Colonic mucosa (tissue), 4 donors: ENCODE data around the gene HS3ST3B1. TPM values are rescaled to one million over a fixed set of nuclear protein-coding genes. Genes with fewer than 3 reads are reported as not detected.

Source experiments
- DNase-seq: peaks from one replicate; pipeline ENCODE4 v3.0.0-alpha.2; 2020
- H3K27ac ChIP-seq: fragments of 200-600 bp; one replicate; pipeline ENCODE4 v1.8.0; 2021
- H3K27me3 ChIP-seq: fragments of 200-600 bp; one replicate; pipeline ENCODE4 v1.8.0; 2021
- H3K36me3 ChIP-seq: fragments of 200-600 bp; one replicate; pipeline ENCODE4 v1.8.0; 2021
- H3K4me1 ChIP-seq: fragments of 200-600 bp; one replicate; pipeline ENCODE4 v1.8.0; 2021; ENCODE audit warnings: mild to moderate bottlenecking
- H3K4me3 ChIP-seq: fragments of 200-600 bp; one replicate; pipeline ENCODE4 v1.8.0; 2021
- H3K9ac ChIP-seq, 2 donors: one replicate each; pipeline ENCODE4 v1.7.0; 2013; ENCODE audit warnings: control low read depth in 2 of 2, low read depth in 2 of 2, low read length in 2 of 2
- H3K9me3 ChIP-seq: fragments of 200-600 bp; one replicate; pipeline ENCODE4 v1.8.0; 2021
- intact Hi-C: fragments of 100-400 bp; cut with DNase I; formaldehyde crosslinking; loops from one replicate; pipeline ENCODE4 v1.14.1; 2022
- total RNA-seq, 2 donors: library from RNA; stranded (reverse); fragmentation: NEBNext Ultra II Directional in 1 of 2; extraction: Animal tissue kit (Norgen Biotek cat#: 25700) in 1 of 2; gene quantifications; one replicate each; pipeline ENCODE4 v1.2.1, GENCODE V29; 2021
- TF ChIP-seq, protein P1 (sequence below): fragments of 200-600 bp; IDR thresholded peaks from one replicate; pipeline ENCODE4 v1.8.0; 2022; ENCODE audit warnings: antibody characterized with exemption, mild to moderate bottlenecking
- donor health status: healthy.
- donor health status: DM: no; HTN: no; CAD: no.
- donor health status: DM: no; HTN: no; CAD: no.

The HS3ST3B1 gene
- total RNA-seq, 2 donors from 2014 or later, result 1.1 TPM

DNA sequence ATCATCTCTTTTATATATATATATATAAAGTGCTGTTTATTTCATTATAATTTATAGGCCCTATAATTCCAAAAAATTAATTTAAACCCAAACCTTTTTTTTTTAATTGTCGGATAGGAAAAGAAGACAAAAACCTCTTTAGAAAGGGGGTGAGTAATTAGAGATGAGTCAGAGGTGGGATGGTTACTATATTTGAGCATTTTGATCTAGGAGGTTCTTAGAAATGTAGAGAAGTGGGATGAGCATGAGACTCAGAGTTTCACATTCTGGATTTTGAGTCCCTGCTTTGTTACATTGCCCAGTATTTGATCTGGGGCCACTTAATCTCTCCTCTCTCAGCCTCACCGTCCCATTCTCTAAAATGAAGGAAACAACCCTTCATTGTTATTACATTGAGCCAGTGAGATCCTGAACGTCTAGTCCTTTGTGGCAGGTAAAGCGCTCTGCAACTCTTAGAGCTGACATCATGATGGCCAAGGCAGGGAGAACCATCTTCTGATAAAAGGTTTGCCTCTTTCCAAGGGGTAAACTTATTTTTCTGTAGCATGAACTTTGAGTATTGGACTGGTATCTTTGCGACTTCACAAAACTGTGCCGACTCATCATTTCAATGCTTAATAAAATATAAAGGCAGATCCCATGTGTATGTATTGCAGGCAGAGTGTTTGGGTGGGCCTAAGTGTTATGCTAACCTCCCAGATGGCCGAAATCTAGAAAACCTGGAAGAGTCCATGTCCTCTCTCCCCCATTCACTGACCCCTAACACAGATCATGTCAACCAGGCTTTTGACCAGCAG, 21.3 kb downstream of the HS3ST3B1 start:
- no peaks in the 10 kb centered on the region for H3K9me3 ChIP-seq
- no peaks in the 10 kb centered on the region for H3K27me3 ChIP-seq
- TF ChIP-seq, protein P1, sequence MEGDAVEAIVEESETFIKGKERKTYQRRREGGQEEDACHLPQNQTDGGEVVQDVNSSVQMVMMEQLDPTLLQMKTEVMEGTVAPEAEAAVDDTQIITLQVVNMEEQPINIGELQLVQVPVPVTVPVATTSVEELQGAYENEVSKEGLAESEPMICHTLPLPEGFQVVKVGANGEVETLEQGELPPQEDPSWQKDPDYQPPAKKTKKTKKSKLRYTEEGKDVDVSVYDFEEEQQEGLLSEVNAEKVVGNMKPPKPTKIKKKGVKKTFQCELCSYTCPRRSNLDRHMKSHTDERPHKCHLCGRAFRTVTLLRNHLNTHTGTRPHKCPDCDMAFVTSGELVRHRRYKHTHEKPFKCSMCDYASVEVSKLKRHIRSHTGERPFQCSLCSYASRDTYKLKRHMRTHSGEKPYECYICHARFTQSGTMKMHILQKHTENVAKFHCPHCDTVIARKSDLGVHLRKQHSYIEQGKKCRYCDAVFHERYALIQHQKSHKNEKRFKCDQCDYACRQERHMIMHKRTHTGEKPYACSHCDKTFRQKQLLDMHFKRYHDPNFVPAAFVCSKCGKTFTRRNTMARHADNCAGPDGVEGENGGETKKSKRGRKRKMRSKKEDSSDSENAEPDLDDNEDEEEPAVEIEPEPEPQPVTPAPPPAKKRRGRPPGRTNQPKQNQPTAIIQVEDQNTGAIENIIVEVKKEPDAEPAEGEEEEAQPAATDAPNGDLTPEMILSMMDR, result no peak
- H3K4me3 ChIP-seq, result no peak overlapping the region
- no peak overlapping the region for H3K27ac ChIP-seq
- no peak overlapping the region for H3K9ac ChIP-seq
- intact Hi-C loops, result no loop called here
- no peak for DNase-seq
- no peaks in the 10 kb centered on the region for H3K36me3 ChIP-seq
- no peaks in the 10 kb centered on the region for H3K4me1 ChIP-seq

GRCh38 chr17:14323522-14323981, 22.7 kb downstream of the HS3ST3B1 start:
- Histone ChIP-seq H3K4me1 (no peaks in the 10 kb centered on the region), H3K27me3 (no peaks in the 10 kb centered on the region), H3K27ac (no peak overlapping the region), H3K36me3 (no peaks in the 10 kb centered on the region), H3K4me3 (no peak overlapping the region), H3K9me3 (no peaks in the 10 kb centered on the region), H3K9ac (no peak overlapping the region)
- DNase-seq, result no peak
- intact Hi-C loops, result no loop called here
- TF ChIP-seq, protein P1, result no peak

- Histone ChIP-seq H3K27ac (no peak overlapping the region), H3K27me3 (no peaks in the 10 kb centered on the region), H3K4me3 (no peak overlapping the region), H3K36me3 (no peaks in the 10 kb centered on the region), H3K4me1 (no peaks in the 10 kb centered on the region), H3K9ac (no peak overlapping the region), H3K9me3 (no peaks in the 10 kb centered on the region)
- intact Hi-C loops, result no loop called here
- DNase-seq, result no peak
- TF ChIP-seq, protein P1, result no peak
Measured at GRCh38 chr17:14325618-14326167, 24.8 kb downstream of the HS3ST3B1 start.

- no peak overlapping the region for H3K27ac ChIP-seq
- TF ChIP-seq, protein P1, result no peak
- H3K27me3 ChIP-seq, result no peaks in the 10 kb centered on the region
- H3K4me3 ChIP-seq, result no peak overlapping the region
- no peaks in the 10 kb centered on the region for H3K4me1 ChIP-seq
- intact Hi-C loops, result no loop called here
- no peak for DNase-seq
- H3K36me3 ChIP-seq, result no peaks in the 10 kb centered on the region
- H3K9ac ChIP-seq, result no peak overlapping the region
- H3K9me3 ChIP-seq, result no peaks in the 10 kb centered on the region
Measured at GRCh38 chr17:14329900-14330491, 29.1 kb downstream of the HS3ST3B1 start.

- no peaks in the 10 kb centered on the region for H3K9me3 ChIP-seq
- no peak overlapping the region for H3K27ac ChIP-seq
- no peak overlapping the region for H3K9ac ChIP-seq
- TF ChIP-seq, protein P1, result no peak
- H3K4me1 ChIP-seq, result no peaks in the 10 kb centered on the region
- H3K4me3 ChIP-seq, result no peak overlapping the region
- DNase-seq, result no peak
- H3K27me3 ChIP-seq, result no peaks in the 10 kb centered on the region
- intact Hi-C loops, result no loop called here
- no peaks in the 10 kb centered on the region for H3K36me3 ChIP-seq
Measured at GRCh38 chr17:14330492-14330962, 29.6 kb downstream of the HS3ST3B1 start.
